Urinary bladder (tissue), 4 donors: ENCODE results near the gene CMKLR1. TPM values are rescaled to one million over a fixed set of nuclear protein-coding genes. Genes with fewer than 3 reads are reported as not detected.

Source experiments
- DNase-seq: peaks from one replicate; pipeline ENCODE4 v3.0.0-alpha.2; 2015; ENCODE audit errors: extremely low spot score
- H3K27ac ChIP-seq: one replicate; pipeline ENCODE4 v1.5.1; 2013; ENCODE audit warnings: low read depth, mild to moderate bottlenecking, moderate library complexity
- H3K36me3 ChIP-seq: one replicate; pipeline ENCODE4 v1.6.1; 2013; ENCODE audit warnings: mild to moderate bottlenecking, moderate library complexity; ENCODE audit not compliant: insufficient read depth
- H3K4me1 ChIP-seq: one replicate; pipeline ENCODE4 v1.6.1; 2013; ENCODE audit warnings: mild to moderate bottlenecking, moderate library complexity; ENCODE audit not compliant: insufficient read depth
- H3K4me3 ChIP-seq: one replicate; pipeline ENCODE4 v1.5.1; 2013; ENCODE audit warnings: low read depth, low read length
- WGBS: extraction: QIAGEN DNeasy Blood & Tissue Kit; methylation state at CpG from one replicate; pipeline ENCODE4 v1.1.7; 2013; 5-methylcytosine and 5-hydroxymethylcytosine counted together
- polyA plus RNA-seq: library from polyadenylated mRNA; stranded (reverse); fragments of 200-250 nt; gene quantifications from one replicate; pipeline ENCODE4 v1.2.3, GENCODE V29; 2013
- total RNA-seq: library from RNA; depleted of rRNA; stranded (reverse); fragments of >200 nt; gene quantifications from one replicate; pipeline ENCODE4 v1.2.3, GENCODE V29; 2014
- donor health status: healthy with polysubstance abuse.
- donor health status: healthy.

CMKLR1 gene
- total and polyA plus RNA-seq, 2 donors = 6.4 to 17.6 TPM

DNA sequence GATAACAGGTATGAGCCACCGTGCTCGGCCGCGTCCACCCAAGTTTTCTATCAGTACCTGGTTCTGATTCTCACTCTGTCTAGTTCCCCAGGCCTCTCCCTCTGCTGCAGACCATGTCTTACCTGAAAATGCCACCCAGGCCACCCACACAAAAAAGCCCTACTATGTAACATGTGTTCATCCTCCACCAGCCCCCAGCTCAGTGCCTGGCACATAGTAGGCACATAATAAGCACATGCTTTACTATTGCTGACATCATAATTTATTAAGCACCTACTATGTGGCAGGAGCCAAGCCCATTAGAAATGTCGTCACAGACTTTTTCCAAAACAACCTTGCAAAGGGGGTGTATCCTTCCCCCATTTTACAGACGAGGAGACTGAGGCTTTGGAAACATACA is 37.8 kb downstream of the CMKLR1 start:
- 92% methylated on average over 6 of the region's 6 CpGs for WGBS
- H3K36me3 ChIP-seq = no peaks in the 10 kb centered on the region
- no peak overlapping the region for H3K4me3 ChIP-seq
- no peak overlapping the region for H3K27ac ChIP-seq
- no peak for DNase-seq
- no peaks in the 10 kb centered on the region for H3K4me1 ChIP-seq

DNA sequence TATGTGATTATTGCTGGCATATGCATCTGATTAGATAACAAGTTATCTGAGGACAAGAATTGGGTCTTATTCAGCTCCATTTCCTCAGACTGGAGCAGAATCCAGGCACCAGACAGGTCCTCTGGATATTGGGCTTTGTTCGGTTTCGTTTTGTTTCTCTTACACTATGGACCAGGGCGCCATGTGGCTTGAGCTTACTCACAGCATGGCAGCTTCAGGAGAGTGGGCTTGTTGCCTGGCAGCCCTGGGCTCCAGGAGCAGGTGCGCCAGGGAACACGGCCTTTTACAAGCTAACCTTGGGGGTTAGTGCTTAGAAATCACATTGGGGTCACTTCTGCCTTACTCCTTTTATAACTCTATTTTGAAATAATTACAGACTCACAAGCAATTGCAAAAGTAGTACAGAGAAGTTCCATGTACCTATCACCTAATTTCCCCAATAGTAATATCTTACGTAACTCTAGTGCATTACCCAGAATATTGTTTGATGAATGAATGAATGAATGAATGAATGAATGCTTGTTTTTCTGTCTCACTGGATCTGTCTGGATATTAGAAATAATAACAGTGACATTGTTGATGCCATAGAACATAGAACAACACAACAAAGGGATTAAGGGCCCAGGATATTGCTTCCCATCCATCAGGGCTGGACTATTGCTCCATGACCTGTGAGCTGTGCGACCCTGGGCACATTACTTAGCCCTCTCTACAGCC is 39.0 kb downstream of the CMKLR1 start:
- no peak overlapping the region for H3K27ac ChIP-seq
- no peak overlapping the region for H3K4me3 ChIP-seq
- 95% methylated on average over 7 of the region's 7 CpGs for WGBS
- DNase-seq = no peak
- no peaks in the 10 kb centered on the region for H3K36me3 ChIP-seq
- no peaks in the 10 kb centered on the region for H3K4me1 ChIP-seq

GRCh38 chr12:108299516-108299915 is 39.6 kb downstream of the CMKLR1 start:
- DNase-seq = no peak
- 74% methylated on average over 4 of the region's 4 CpGs for WGBS
- no peaks in the 10 kb centered on the region for H3K36me3 ChIP-seq
- no peaks in the 10 kb centered on the region for H3K4me1 ChIP-seq
- H3K4me3 ChIP-seq = no peak overlapping the region
- H3K27ac ChIP-seq = no peak overlapping the region

- DNase-seq = no peak
- H3K4me3 ChIP-seq = no peak overlapping the region
- 87% methylated on average over 6 of the region's 6 CpGs for WGBS
- H3K36me3 ChIP-seq = no peaks in the 10 kb centered on the region
- no peak overlapping the region for H3K27ac ChIP-seq
- H3K4me1 ChIP-seq = no peaks in the 10 kb centered on the region
Observed at GRCh38 chr12:108298761-108299275, 40.3 kb downstream of the CMKLR1 start.

- no peak for DNase-seq
- no peaks in the 10 kb centered on the region for H3K4me1 ChIP-seq
- H3K36me3 ChIP-seq = no peaks in the 10 kb centered on the region
- WGBS = 84% methylated on average over 6 of the region's 6 CpGs
- H3K4me3 ChIP-seq = no peak overlapping the region
- H3K27ac ChIP-seq = no peak overlapping the region
Observed at GRCh38 chr12:108297895-108298760, 41.0 kb downstream of the CMKLR1 start.

GRCh38 chr12:108297424-108297823 is 41.7 kb downstream of the CMKLR1 start:
- no peak for DNase-seq
- no peaks in the 10 kb centered on the region for H3K36me3 ChIP-seq
- H3K27ac ChIP-seq = no peak overlapping the region
- H3K4me3 ChIP-seq = no peak overlapping the region
- no peaks in the 10 kb centered on the region for H3K4me1 ChIP-seq
- WGBS = 89% methylated on average over 2 of the region's 2 CpGs

- no peak for DNase-seq
- Histone ChIP-seq H3K4me1 (no peaks in the 10 kb centered on the region), H3K36me3 (no peaks in the 10 kb centered on the region), H3K4me3 (no peak overlapping the region), H3K27ac (no peak overlapping the region)
- WGBS = 68% methylated on average over 3 of the region's 3 CpGs
Observed at GRCh38 chr12:108296945-108297344, 42.2 kb downstream of the CMKLR1 start.

- no peak for DNase-seq
- WGBS = 63% methylated on average over 8 of the region's 8 CpGs
- Histone ChIP-seq H3K27ac (no peak overlapping the region), H3K4me3 (no peak overlapping the region), H3K36me3 (no peaks in the 10 kb centered on the region), H3K4me1 (no peaks in the 10 kb centered on the region)
Observed at GRCh38 chr12:108295641-108296040, 43.5 kb downstream of the CMKLR1 start.

DNA sequence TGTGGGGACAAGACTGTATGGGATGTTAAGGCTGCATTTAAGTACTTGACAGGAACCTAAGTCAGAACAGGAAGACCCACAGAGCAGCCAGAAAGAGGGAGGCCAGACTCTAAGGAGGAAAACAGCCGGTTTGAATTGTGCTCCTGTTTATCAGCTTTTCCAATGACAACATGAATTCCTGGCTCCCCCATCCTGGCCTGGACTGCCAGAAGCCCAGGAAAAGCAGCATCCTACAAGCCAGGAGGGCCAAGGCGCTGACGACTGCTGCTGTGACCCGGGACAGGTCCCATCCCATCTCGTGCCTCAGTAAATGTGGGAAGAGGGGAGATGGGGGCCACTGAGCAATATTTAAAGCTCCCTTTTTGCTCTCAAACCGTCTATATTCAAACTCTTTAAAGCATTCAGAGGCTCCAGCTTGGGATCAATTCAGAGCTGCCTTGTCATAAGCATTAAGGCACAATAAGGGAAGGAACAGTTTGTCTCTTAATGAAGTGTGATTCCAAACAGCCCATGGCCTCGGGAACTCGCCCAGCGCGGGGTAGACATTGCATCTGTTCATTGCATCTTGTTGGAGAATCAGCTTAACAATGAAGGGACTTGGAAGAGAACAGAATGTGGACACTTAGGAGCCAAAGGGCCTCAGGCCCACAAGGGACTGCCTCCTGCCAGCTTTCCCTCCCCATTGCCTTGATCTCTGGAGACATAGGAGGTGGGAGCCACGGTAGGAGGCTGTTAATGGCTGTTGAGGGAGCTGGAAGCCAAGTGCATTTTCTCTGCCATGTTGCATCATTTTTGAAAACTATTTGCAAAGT is 49.6 kb downstream of the CMKLR1 start:
- H3K4me3 ChIP-seq = no peak overlapping the region
- H3K36me3 ChIP-seq = no peaks in the 10 kb centered on the region
- no peaks in the 10 kb centered on the region for H3K4me1 ChIP-seq
- 39% methylated on average over 11 of the region's 11 CpGs for WGBS
- no peak for DNase-seq
- H3K27ac ChIP-seq = no peak overlapping the region

DNA sequence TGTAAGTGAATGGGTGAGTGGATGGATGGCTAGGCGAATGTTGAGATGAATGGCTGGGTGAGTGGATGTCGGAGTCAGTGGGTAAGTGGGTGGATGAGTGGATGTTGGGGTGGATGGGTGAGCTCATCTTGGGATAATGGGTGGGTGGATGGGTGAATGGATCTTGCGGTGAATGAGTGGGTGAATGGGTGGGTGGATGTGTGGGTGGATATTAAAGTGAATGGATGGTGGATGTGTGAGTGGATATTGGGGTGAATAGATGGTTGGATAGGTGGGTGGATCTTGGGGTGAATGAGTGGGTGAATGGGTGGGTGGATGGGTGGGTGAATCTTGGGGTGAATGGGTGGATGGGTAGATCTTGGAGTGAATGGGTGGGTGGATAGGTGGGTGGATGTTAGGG is 51.9 kb downstream of the CMKLR1 start:
- H3K27ac ChIP-seq = no peak overlapping the region
- no peak for DNase-seq
- whole genome bisulfite sequencing = 95% methylated on average over 3 of the region's 3 CpGs

DNA sequence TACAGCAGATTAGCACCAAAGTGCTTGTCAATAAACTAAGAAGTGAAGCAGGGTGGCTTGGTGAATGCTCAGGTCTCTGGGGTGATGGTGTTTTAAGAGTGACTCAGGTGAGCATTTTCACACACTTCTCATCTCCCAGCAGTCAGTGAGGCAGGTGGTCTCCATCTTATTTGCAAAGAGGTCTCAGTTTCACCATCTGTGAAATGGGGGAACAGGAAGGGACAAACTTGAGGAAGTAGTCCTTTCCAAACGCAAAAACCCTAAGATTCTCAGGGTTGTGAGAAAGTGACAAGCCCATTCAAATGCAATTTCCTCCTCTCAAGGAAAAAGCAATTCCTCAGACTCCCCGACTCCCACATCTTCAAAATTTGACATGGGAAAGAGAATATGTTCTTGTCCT is 54.1 kb downstream of the CMKLR1 start:
- no peak overlapping the region for H3K4me3 ChIP-seq
- H3K27ac ChIP-seq = no peak overlapping the region
- no peaks in the 10 kb centered on the region for H3K4me1 ChIP-seq
- no peak for DNase-seq
- WGBS = 54% methylated on average over 2 of the region's 2 CpGs
- no peaks in the 10 kb centered on the region for H3K36me3 ChIP-seq

More for the DNA sequence above, 51.9 kb downstream of the CMKLR1 start:
- H3K4me1 ChIP-seq = no peaks in the 10 kb centered on the region
- no peaks in the 10 kb centered on the region for H3K36me3 ChIP-seq
- H3K4me3 ChIP-seq = no peak overlapping the region

DNA sequence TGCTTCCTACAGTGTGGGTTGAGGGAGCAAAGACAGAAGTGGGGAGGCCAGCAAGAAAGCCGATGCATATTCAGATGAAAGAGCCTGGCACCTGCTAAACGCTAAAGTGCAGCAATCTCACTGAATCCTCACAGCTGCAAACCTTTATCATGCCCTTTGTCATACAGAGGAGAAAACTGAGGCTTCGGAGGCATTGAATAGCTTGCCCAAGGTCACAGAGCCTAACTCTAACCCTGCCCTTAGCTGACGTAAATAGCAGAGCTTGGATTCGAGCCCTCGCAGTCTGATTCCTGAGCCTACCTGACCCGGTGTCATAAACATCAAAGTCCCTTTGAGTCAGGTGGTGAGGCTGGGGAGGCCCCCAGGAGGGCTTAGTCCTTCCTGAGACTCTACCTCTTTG is 54.9 kb downstream of the CMKLR1 start:
- Histone ChIP-seq H3K4me3 (no peak overlapping the region), H3K27ac (no peak overlapping the region), H3K36me3 (no peaks in the 10 kb centered on the region), H3K4me1 (no peaks in the 10 kb centered on the region)
- 48% methylated on average over 7 of the region's 7 CpGs for WGBS
- DNase-seq = no peak

GRCh38 chr12:108282676-108283075 is 56.4 kb downstream of the CMKLR1 start:
- H3K4me3 ChIP-seq = no peak overlapping the region
- WGBS = 65% methylated on average over 3 of the region's 3 CpGs
- no peak overlapping the region for H3K27ac ChIP-seq
- DNase-seq = no peak
- H3K36me3 ChIP-seq = no peaks in the 10 kb centered on the region
- H3K4me1 ChIP-seq = no peaks in the 10 kb centered on the region
